Measurements from ENCODE around the gene FAAH2.
"Not testable (repeated sequence)": the region's sequence is repeated elsewhere in the genome, so short reads cannot be mapped to it uniquely, and the experiment has no call there.

FAAH2 gene

GRCh38 chrX:57380026-57380796 lies 93.7 kb downstream of the FAAH2 start:
- DNase-seq (ENCODE audit: low read depth in 2 of 2), result no peak

- not testable (repeated sequence) for DNase-seq (ENCODE audit: low read depth in 2 of 2)
Measured at GRCh38 chrX:57394162-57394561, 107.7 kb downstream of the FAAH2 start.

- not testable (repeated sequence) for DNase-seq (ENCODE audit: low read depth in 2 of 2)
Measured at GRCh38 chrX:57403191-57403590, 116.7 kb downstream of the FAAH2 start.

- DNase-seq (ENCODE audit: low read depth in 2 of 2), result no peak
Measured at GRCh38 chrX:57406149-57406548, 119.6 kb downstream of the FAAH2 start.

GRCh38 chrX:57417827-57418226 lies 131.3 kb downstream of the FAAH2 start:
- DNase-seq (ENCODE audit: low read depth in 2 of 2), result no peak

GRCh38 chrX:57422289-57422688 lies 135.8 kb downstream of the FAAH2 start:
- no peak for DNase-seq (ENCODE audit: low read depth in 2 of 2)

GRCh38 chrX:57422790-57423189 lies 136.3 kb downstream of the FAAH2 start:
- no peak for DNase-seq (ENCODE audit: low read depth in 2 of 2)

GRCh38 chrX:57445076-57445475 lies 158.6 kb downstream of the FAAH2 start:
- no peak for DNase-seq (ENCODE audit: low read depth in 2 of 2)

- DNase-seq (ENCODE audit: low read depth in 2 of 2), result no peak
Measured at GRCh38 chrX:57445832-57446231, 159.3 kb downstream of the FAAH2 start.

- no peak for DNase-seq (ENCODE audit: low read depth in 2 of 2)
Measured at GRCh38 chrX:57447856-57448255, 161.3 kb downstream of the FAAH2 start.

GRCh38 chrX:57451426-57452020 lies 165.0 kb downstream of the FAAH2 start:
- DNase-seq (ENCODE audit: low read depth in 2 of 2), result no peak

GRCh38 chrX:57453901-57454300 lies 167.4 kb downstream of the FAAH2 start:
- DNase-seq (ENCODE audit: low read depth in 2 of 2), result no peak

- DNase-seq (ENCODE audit: low read depth in 2 of 2), result no peak
Measured at GRCh38 chrX:57481514-57481913, 195.0 kb downstream of the FAAH2 start.

GRCh38 chrX:57516491-57516890 lies 230.0 kb downstream of the FAAH2 start:
- DNase-seq (ENCODE audit: low read depth in 2 of 2), result no peak

GRCh38 chrX:57519578-57520118 lies 233.1 kb downstream of the FAAH2 start:
- no peak for DNase-seq (ENCODE audit: low read depth in 2 of 2)

GRCh38 chrX:57528670-57529255 lies 242.3 kb downstream of the FAAH2 start:
- no peak for DNase-seq (ENCODE audit: low read depth in 2 of 2)

Data from stimulated activated CD8-positive, alpha-beta memory T cell treated with anti-CD3 and anti-CD28 coated beads, Interleukin-15, amount 100 ng/mL, for 4 hours (primary cell).